ENCODE data around the gene PLPPR1.

The PLPPR1 gene

GRCh38 chr9:101162231-101162630, 133.7 kb downstream of the PLPPR1 start:
- DNase-seq (ENCODE audit: extremely low read depth, low read depth): no peak
- no peak for TF ChIP-seq CTCF (IDR thresholded peaks at IDR 0.05; ENCODE audit: low read depth, low read length)

- DNase-seq (ENCODE audit: extremely low read depth, low read depth): no peak
Measured at GRCh38 chr9:101165131-101165530, 136.6 kb downstream of the PLPPR1 start.

GRCh38 chr9:101167490-101168134, 139.1 kb downstream of the PLPPR1 start:
- TF ChIP-seq CTCF (IDR thresholded peaks at IDR 0.05; ENCODE audit: low read depth, low read length): no peak

More at GRCh38 chr9:101165131-101165530, 136.6 kb downstream of the PLPPR1 start:
- no peak for TF ChIP-seq CTCF (IDR thresholded peaks at IDR 0.05; ENCODE audit: low read depth, low read length)

GRCh38 chr9:101172616-101173015, 144.1 kb downstream of the PLPPR1 start:
- TF ChIP-seq CTCF (IDR thresholded peaks at IDR 0.05; ENCODE audit: low read depth, low read length): no peak
- DNase-seq (ENCODE audit: extremely low read depth, low read depth): no peak

More at GRCh38 chr9:101167490-101168134, 139.1 kb downstream of the PLPPR1 start:
- no peak for DNase-seq (ENCODE audit: extremely low read depth, low read depth)

GRCh38 chr9:101173907-101174306, 145.4 kb downstream of the PLPPR1 start:
- DNase-seq (ENCODE audit: extremely low read depth, low read depth): no peak
- TF ChIP-seq CTCF (IDR thresholded peaks at IDR 0.05; ENCODE audit: low read depth, low read length): no peak

GRCh38 chr9:101176384-101176783, 147.9 kb downstream of the PLPPR1 start:
- DNase-seq (ENCODE audit: extremely low read depth, low read depth): no peak

More at GRCh38 chr9:101176384-101176783, 147.9 kb downstream of the PLPPR1 start:
- no peak for TF ChIP-seq CTCF (IDR thresholded peaks at IDR 0.05; ENCODE audit: low read depth, low read length)
